HCT116 (cell line): ENCODE measurements around the gene PPIL1. TPM values are rescaled to one million over a fixed set of nuclear protein-coding genes. Genes with fewer than 3 reads are reported as not detected.

Source experiments
- ATAC-seq: fragments of 200-7000 bp; cut with Tn5 transposase; 2 replicates; pipeline ENCODE4 v1.9.1; 2020; ENCODE audit warnings: mild to moderate bottlenecking, moderate library complexity
- BruUV-seq: library from RNA; stranded (reverse); fragments of 400-500 nt; replicated peaks from 2 replicates; lab custom pipeline; 2021; lab: Mats Ljungman, UMichigan
- CTCF ChIA-PET: fragments of 300-600 bp; sonication (Branson Sonifier 250); formaldehyde crosslinking; loops from one replicate; lab custom pipeline; 2021; ENCODE audit warnings: antibody characterized with exemption; lab: Charles Lee
- POLR2A ChIA-PET: fragments of 300-600, 350-600 bp; sonication (Branson Sonifier 250); formaldehyde crosslinking; loops from one replicate; lab custom pipeline; 2021; ENCODE audit warnings: antibody characterized with exemption; lab: Charles Lee
- RAD21 ChIA-PET, 2 experiments: fragments of 300-600 bp; sonication (Branson Sonifier 250); formaldehyde crosslinking; loops; one replicate each; lab custom pipeline; 2023; ENCODE audit warnings: low total read pairs in 2 of 2; ENCODE audit not compliant: uncharacterized antibody in 2 of 2, unreplicated experiment in 2 of 2, low non-redundant PET in 1 of 2; lab: Charles Lee
- DNase-seq: peaks from one replicate; pipeline ENCODE4 v3.0.0-alpha.2; 2010; ENCODE audit warnings: low read depth, low spot score
- H2AFZ ChIP-seq: fragments of 200-600 bp; shearing (Covaris generic), sonication (generic); 2 replicates; pipeline ENCODE4 v1.6.1; 2017; ENCODE audit warnings: low read depth, mixed run types, mixed read lengths, antibody characterized with exemption, low read length; ENCODE audit not compliant: poor library complexity, severe bottlenecking
- H3K27ac ChIP-seq: 2 replicates; pipeline ENCODE4 v1.5.1; 2012; ENCODE audit warnings: low read depth, low read length
- H3K27me3 ChIP-seq: fragments of 200-600 bp; sonication (generic); 2 replicates; pipeline ENCODE4 v1.6.1; 2016; ENCODE audit warnings: mixed run types, low read length, mixed read lengths; ENCODE audit not compliant: insufficient read depth
- H3K36me3 ChIP-seq, 2 experiments: fragments of 200-500 bp in 1 of 2; fragments of 200-600 bp in 1 of 2; sonication (Bioruptor generic) in 1 of 2; sonication (generic) in 1 of 2; 2 replicates each; pipeline versions ENCODE4 v1.5.1 to v1.6.1; 2014 to 2016; ENCODE audit warnings: low read length in 2 of 2, inconsistent platforms in 1 of 2, mixed read lengths in 1 of 2, mixed run types in 1 of 2; ENCODE audit not compliant: insufficient read depth in 2 of 2, control insufficient read depth in 1 of 2
- H3K4me1 ChIP-seq, 2 experiments: fragments of 200-600 bp in 1 of 2; sonication (generic) in 1 of 2; 2 replicates each; pipeline versions ENCODE4 v1.5.1 to v1.6.1; 2012 to 2017; ENCODE audit warnings: low read length in 2 of 2, inconsistent platforms in 1 of 2, mild to moderate bottlenecking in 1 of 2, mixed read lengths in 1 of 2, mixed run types in 1 of 2, moderate library complexity in 1 of 2; ENCODE audit not compliant: insufficient read depth in 2 of 2, control insufficient read depth in 1 of 2
- H3K4me2 ChIP-seq: fragments of 200-600 bp; sonication (generic); 2 replicates; pipeline ENCODE4 v1.6.1; 2017; ENCODE audit warnings: mixed run types, low read length, mixed read lengths
- H3K4me3 ChIP-seq, 2 experiments: fragments of 200-600 bp in 1 of 2; sonication (generic) in 1 of 2; replicated peaks in 1 of 2; 2 replicates each; pipeline ENCODE4 v1.5.1; 2011 to 2016; ENCODE audit warnings: low read length in 2 of 2, control low read depth in 1 of 2, low read depth in 1 of 2, mild to moderate bottlenecking in 1 of 2, mixed read lengths in 1 of 2, mixed run types in 1 of 2
- H3K79me2 ChIP-seq: fragments of 200-600 bp; sonication (generic); 2 replicates; pipeline ENCODE4 v1.6.1; 2017; ENCODE audit warnings: mild to moderate bottlenecking, mixed run types, low read length, moderate library complexity, mixed read lengths; ENCODE audit not compliant: insufficient read depth
- H3K9ac ChIP-seq: fragments of 200-600 bp; sonication (generic); 2 replicates; pipeline ENCODE4 v1.6.1; 2016; ENCODE audit warnings: low read length, mixed read lengths
- H3K9me2 ChIP-seq: fragments of 200-600 bp; sonication (generic), shearing (Covaris generic); 2 replicates; pipeline ENCODE4 v1.6.1; 2017; ENCODE audit warnings: mixed run types, mild to moderate bottlenecking, moderate library complexity; ENCODE audit not compliant: insufficient read depth
- H3K9me3 ChIP-seq, 2 experiments: fragments of 200-500 bp in 1 of 2; fragments of 200-600 bp in 1 of 2; sonication (Bioruptor generic) in 1 of 2; sonication (generic) in 1 of 2; 2 replicates each; pipeline ENCODE4 v1.6.1; 2014 to 2017; ENCODE audit warnings: low read length in 2 of 2, mixed read lengths in 2 of 2, inconsistent platforms in 1 of 2, low read depth in 1 of 2, mild to moderate bottlenecking in 1 of 2, mixed run types in 1 of 2, moderate library complexity in 1 of 2; ENCODE audit not compliant: control insufficient read depth in 1 of 2, insufficient read depth in 1 of 2
- H4K20me1 ChIP-seq: fragments of 200-600 bp; sonication (generic), shearing (Covaris generic); 2 replicates; pipeline ENCODE4 v1.6.1; 2017; ENCODE audit warnings: mixed run types, mild to moderate bottlenecking, moderate library complexity; ENCODE audit not compliant: insufficient read depth
- CBX3 ChIP-seq: IDR thresholded peaks from 2 replicates; pipeline ENCODE4 v1.6.1; 2012; ENCODE audit warnings: low read depth
- CEBPB ChIP-seq: IDR thresholded peaks from 2 replicates; pipeline ENCODE4 v1.6.1; 2012; ENCODE audit warnings: low read depth
- EGR1 ChIP-seq: IDR thresholded peaks from 2 replicates; pipeline ENCODE4 v1.6.1; 2012; ENCODE audit warnings: low read depth
- ELF1 ChIP-seq: IDR thresholded peaks from 2 replicates; pipeline ENCODE4 v1.6.1; 2012; ENCODE audit warnings: low read depth, borderline replicate concordance
- EZH2phosphoT487 ChIP-seq: fragments of 200-600 bp; IDR thresholded peaks from 2 replicates; pipeline ENCODE4 v1.6.1; 2018; ENCODE audit warnings: antibody characterized with exemption, borderline replicate concordance
- FOSL1 ChIP-seq: IDR thresholded peaks from 2 replicates; pipeline ENCODE4 v1.6.1; 2012; ENCODE audit warnings: low read depth
- JUND ChIP-seq: IDR thresholded peaks from 2 replicates; pipeline ENCODE4 v1.6.1; 2012
- POLR2A ChIP-seq: IDR thresholded peaks from 2 replicates; pipeline ENCODE4 v1.7.0; 2011; ENCODE audit warnings: borderline replicate concordance; ENCODE audit not compliant: insufficient read depth, insufficient read length; ENCODE audit errors: extremely low read depth
- SIN3A ChIP-seq: IDR thresholded peaks from 2 replicates; pipeline ENCODE4 v1.6.1; 2012; ENCODE audit warnings: low read depth
- SRF ChIP-seq: IDR thresholded peaks from 2 replicates; pipeline ENCODE4 v1.6.1; 2012; ENCODE audit warnings: low read depth
- TCF7L2 ChIP-seq: IDR thresholded peaks from 2 replicates; pipeline ENCODE4 v1.7.0; 2011; ENCODE audit warnings: borderline replicate concordance, inconsistent platforms; ENCODE audit not compliant: insufficient read depth, insufficient read length; ENCODE audit errors: extremely low read depth
- YY1 ChIP-seq: IDR thresholded peaks from 2 replicates; pipeline ENCODE4 v1.6.1; 2011; ENCODE audit warnings: low read length, low read depth, moderate library complexity, mild to moderate bottlenecking; ENCODE audit not compliant: insufficient replicate concordance; ENCODE audit errors: extremely low read depth
- ZFX ChIP-seq: fragments of 450-650 bp; IDR thresholded peaks from 2 replicates; pipeline ENCODE4 v1.6.1; 2017
- ZNF274 ChIP-seq: fragments of 200-500 bp; sonication (Bioruptor generic); IDR thresholded peaks from 2 replicates; pipeline ENCODE4 v1.6.1; 2014; ENCODE audit warnings: mild to moderate bottlenecking, low read depth, low read length, inconsistent platforms
- intact Hi-C: fragments of 100-400 bp; cut with micrococcal nuclease; formaldehyde crosslinking; loops from 2 replicates; pipeline ENCODE4 v1.10.0; 2022
- total RNA-seq: library from RNA; stranded (reverse); gene quantifications from one replicate; pipeline ENCODE4 v1.2.1, GENCODE V29; 2021; ENCODE audit not compliant: unreplicated experiment
- TF ChIP-seq, protein P1 (sequence below): IDR thresholded peaks from 2 replicates; pipeline ENCODE4 v1.6.1; 2011; ENCODE audit warnings: mild to moderate bottlenecking, low read length, moderate library complexity; ENCODE audit not compliant: insufficient replicate concordance; ENCODE audit errors: extremely low read depth
- TF ChIP-seq, protein P2 (sequence below), 3 experiments: fragments of 200-600 bp in 1 of 3; sonication (generic) in 1 of 3; IDR thresholded peaks in 2 of 3; conservative IDR thresholded peaks in 1 of 3; 2 replicates each; pipeline ENCODE4 v1.5.1; 2012 to 2017; ENCODE audit warnings: low read depth in 2 of 3, low read length in 2 of 3, antibody characterized with exemption in 1 of 3, borderline replicate concordance in 1 of 3, control low read depth in 1 of 3, mild to moderate bottlenecking in 1 of 3, mixed read lengths in 1 of 3, mixed run types in 1 of 3, moderate library complexity in 1 of 3; ENCODE audit not compliant: insufficient read depth in 1 of 3
- TF ChIP-seq, protein P3 (sequence below): IDR thresholded peaks from 2 replicates; pipeline ENCODE4 v1.6.1; 2012
- TF ChIP-seq, protein P4 (sequence below): IDR thresholded peaks from 2 replicates; pipeline ENCODE4 v1.6.1; 2012

The PPIL1 gene
- total RNA-seq, 1 experiment from 2014 or later, result 42.0 TPM

DNA sequence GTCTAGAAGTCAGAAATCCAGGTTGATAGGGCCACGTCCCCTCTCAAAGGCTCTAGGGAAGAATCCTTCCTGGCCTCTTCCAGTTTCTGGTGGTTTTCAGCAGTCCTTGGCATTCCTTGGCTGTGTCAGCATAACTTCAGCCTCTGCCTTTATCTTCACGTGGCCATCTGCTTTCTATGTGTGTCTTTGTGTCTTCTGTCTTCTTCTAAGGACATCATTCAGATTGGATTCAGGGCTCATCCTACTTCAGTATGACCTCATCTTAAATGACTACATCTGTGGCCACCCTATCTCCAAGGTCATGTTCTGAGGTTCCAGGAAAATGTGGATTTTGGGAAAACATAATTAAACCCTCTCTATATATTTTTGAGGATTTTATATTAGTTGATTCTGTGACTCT is 34.1 kb upstream of the PPIL1 start:
- no peak overlapping the region for H3K4me3 ChIP-seq
- DNase-seq (no peak), ATAC-seq (no peak)
- 0 out of 4 replicates have a peak, but pooled peaks cover 0 to 3% of the 10 kb centered on the region in 2 experiments for H3K36me3 ChIP-seq
- no peaks in the 10 kb centered on the region for H4K20me1 ChIP-seq
- H3K79me2 ChIP-seq, result no peaks in the 10 kb centered on the region
- H3K9me3 ChIP-seq, result no peaks in the 10 kb centered on the region
- H3K4me2 ChIP-seq, result no peak overlapping the region
- no peak overlapping the region for H3K27ac ChIP-seq
- intact Hi-C loops, result no loop called here
- peaks cover 16 to 19% of the 10 kb centered on the region in 2 experiments for H3K4me1 ChIP-seq
- H3K9me2 ChIP-seq, result no peaks in the 10 kb centered on the region
- ChIA-PET CTCF (no interaction called here), RAD21 (interaction anchor here in 1 of 2 experiments (0.7 kb wide), 1 partner anchor 21 kb away, joined by 5 read pairs; no protein-coding TSS in a partner anchor), POLR2A (no interaction called here)
- H3K9ac ChIP-seq, result no peak overlapping the region
- no TSS peak for BruUV-seq
- H3K27me3 ChIP-seq, result no peaks in the 10 kb centered on the region
- H2AFZ ChIP-seq, result no peak overlapping the region
- TF ChIP-seq YY1 (no peak), EZH2phosphoT487 (no peak), CEBPB (no peak), ELF1 (no peak), ZNF274 (no peak), SIN3A (no peak)
- TF ChIP-seq, protein P1, sequence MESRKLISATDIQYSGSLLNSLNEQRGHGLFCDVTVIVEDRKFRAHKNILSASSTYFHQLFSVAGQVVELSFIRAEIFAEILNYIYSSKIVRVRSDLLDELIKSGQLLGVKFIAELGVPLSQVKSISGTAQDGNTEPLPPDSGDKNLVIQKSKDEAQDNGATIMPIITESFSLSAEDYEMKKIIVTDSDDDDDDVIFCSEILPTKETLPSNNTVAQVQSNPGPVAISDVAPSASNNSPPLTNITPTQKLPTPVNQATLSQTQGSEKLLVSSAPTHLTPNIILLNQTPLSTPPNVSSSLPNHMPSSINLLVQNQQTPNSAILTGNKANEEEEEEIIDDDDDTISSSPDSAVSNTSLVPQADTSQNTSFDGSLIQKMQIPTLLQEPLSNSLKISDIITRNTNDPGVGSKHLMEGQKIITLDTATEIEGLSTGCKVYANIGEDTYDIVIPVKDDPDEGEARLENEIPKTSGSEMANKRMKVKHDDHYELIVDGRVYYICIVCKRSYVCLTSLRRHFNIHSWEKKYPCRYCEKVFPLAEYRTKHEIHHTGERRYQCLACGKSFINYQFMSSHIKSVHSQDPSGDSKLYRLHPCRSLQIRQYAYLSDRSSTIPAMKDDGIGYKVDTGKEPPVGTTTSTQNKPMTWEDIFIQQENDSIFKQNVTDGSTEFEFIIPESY, result no peak

DNA sequence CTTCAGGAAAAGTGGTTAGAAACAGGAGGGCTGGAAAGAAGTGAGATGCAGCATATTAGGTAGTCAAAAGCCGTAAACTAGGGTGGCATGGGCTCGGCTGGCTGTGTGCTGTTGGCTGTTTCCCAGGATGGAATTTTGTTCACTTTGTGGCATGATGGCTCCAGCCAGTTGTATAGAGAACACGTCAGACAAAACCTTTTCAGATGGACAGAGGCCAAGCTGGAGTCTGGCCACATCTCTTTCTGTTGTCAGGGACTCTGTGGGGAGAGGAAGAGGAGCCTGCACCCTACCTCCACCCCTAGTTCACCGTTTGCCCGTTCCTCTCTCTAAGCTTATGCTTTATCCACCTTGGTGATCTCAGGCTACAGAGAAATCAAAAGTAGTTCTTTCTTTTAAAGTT is 33.2 kb upstream of the PPIL1 start:
- H3K9ac ChIP-seq, result no peak overlapping the region
- H3K9me2 ChIP-seq, result no peaks in the 10 kb centered on the region
- TF ChIP-seq, protein P2, sequence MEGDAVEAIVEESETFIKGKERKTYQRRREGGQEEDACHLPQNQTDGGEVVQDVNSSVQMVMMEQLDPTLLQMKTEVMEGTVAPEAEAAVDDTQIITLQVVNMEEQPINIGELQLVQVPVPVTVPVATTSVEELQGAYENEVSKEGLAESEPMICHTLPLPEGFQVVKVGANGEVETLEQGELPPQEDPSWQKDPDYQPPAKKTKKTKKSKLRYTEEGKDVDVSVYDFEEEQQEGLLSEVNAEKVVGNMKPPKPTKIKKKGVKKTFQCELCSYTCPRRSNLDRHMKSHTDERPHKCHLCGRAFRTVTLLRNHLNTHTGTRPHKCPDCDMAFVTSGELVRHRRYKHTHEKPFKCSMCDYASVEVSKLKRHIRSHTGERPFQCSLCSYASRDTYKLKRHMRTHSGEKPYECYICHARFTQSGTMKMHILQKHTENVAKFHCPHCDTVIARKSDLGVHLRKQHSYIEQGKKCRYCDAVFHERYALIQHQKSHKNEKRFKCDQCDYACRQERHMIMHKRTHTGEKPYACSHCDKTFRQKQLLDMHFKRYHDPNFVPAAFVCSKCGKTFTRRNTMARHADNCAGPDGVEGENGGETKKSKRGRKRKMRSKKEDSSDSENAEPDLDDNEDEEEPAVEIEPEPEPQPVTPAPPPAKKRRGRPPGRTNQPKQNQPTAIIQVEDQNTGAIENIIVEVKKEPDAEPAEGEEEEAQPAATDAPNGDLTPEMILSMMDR (IDR thresholded peaks at IDR 0.05 in 2 of 3, conservative IDR thresholded peaks at IDR 0.05 in 1 of 3; ENCODE audit: borderline replicate concordance in 1 of 3, insufficient read depth in 1 of 3, low read depth in 2 of 3, low read length in 2 of 3), result no peak
- TF ChIP-seq EGR1, result no peak
- no peak for TF ChIP-seq CEBPB
- TF ChIP-seq SRF, result no peak
- TF ChIP-seq FOSL1, result no peak
- TF ChIP-seq, protein P3, sequence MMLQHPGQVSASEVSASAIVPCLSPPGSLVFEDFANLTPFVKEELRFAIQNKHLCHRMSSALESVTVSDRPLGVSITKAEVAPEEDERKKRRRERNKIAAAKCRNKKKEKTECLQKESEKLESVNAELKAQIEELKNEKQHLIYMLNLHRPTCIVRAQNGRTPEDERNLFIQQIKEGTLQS, result no peak
- no peak for TF ChIP-seq SIN3A
- TF ChIP-seq ZFX, result no peak
- no peak for TF ChIP-seq CBX3
- no peak for TF ChIP-seq ZNF274
- no peak for TF ChIP-seq JUND
- no peak for TF ChIP-seq POLR2A
- TF ChIP-seq, protein P4, sequence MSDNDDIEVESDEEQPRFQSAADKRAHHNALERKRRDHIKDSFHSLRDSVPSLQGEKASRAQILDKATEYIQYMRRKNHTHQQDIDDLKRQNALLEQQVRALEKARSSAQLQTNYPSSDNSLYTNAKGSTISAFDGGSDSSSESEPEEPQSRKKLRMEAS, result no peak
- no peak for TF ChIP-seq TCF7L2

More for the DNA sequence above, 33.2 kb upstream of the PPIL1 start:
- H4K20me1 ChIP-seq, result no peaks in the 10 kb centered on the region
- peaks cover 2 to 6% of the 10 kb centered on the region in 2 experiments; a peak in 2 of 4 replicates for H3K36me3 ChIP-seq
- no TSS peak for BruUV-seq
- peaks cover 6 to 9% of the 10 kb centered on the region in 2 experiments for H3K4me1 ChIP-seq
- no peak overlapping the region for H2AFZ ChIP-seq
- H3K4me3 ChIP-seq, result no peak overlapping the region
- H3K27ac ChIP-seq, result no peak overlapping the region
- ChIA-PET POLR2A (no interaction called here), CTCF (no interaction called here), RAD21 (no interaction called here)
- DNase-seq (no peak), ATAC-seq (no peak)
- no peaks in the 10 kb centered on the region for H3K9me3 ChIP-seq
- no peak overlapping the region for H3K4me2 ChIP-seq
- no peaks in the 10 kb centered on the region for H3K27me3 ChIP-seq
- intact Hi-C loops, result no loop called here
- H3K79me2 ChIP-seq, result no peaks in the 10 kb centered on the region
